H1 (cell line): ENCODE results near the gene ENO2. TPM values are rescaled to one million over a fixed set of nuclear protein-coding genes. Genes with fewer than 3 reads are reported as not detected.

Experiments used
- CTCF ChIA-PET: fragments of 300-600 bp; sonication (Branson Sonifier 250); formaldehyde crosslinking; loops from one replicate; lab custom pipeline; 2021; ENCODE audit not compliant: partially characterized antibody; lab: Charles Lee
- POLR2A ChIA-PET: fragments of 300-600 bp; sonication (Branson Sonifier 250); formaldehyde crosslinking; loops from one replicate; lab custom pipeline; 2021; ENCODE audit warnings: inconsistent platforms; ENCODE audit not compliant: partially characterized antibody; lab: Charles Lee
- DNase-seq, 2 experiments: peaks; one replicate each; pipeline versions ENCODE4 v3.0.0 to v3.0.0-alpha.2; 2010 to 2022; ENCODE audit warnings: low spot score in 2 of 2, low read depth in 1 of 2, mixed read lengths in 1 of 2
- FAIRE-seq: peaks from 2 replicates; lab custom pipeline; 2011; peaks lifted over from hg19 to GRCh38; lab: Jason Lieb, UNC
- H2AFZ ChIP-seq: 2 replicates; pipeline ENCODE4 v1.8.1; 2012; ENCODE audit warnings: low read length, inconsistent platforms
- H2AK5ac ChIP-seq: 2 replicates; pipeline ENCODE4 v1.6.1; 2013; ENCODE audit warnings: low read depth, low read length
- H2BK120ac ChIP-seq: replicated peaks from 2 replicates; pipeline ENCODE3; 2013; ENCODE audit warnings: low read depth, low read length, inconsistent platforms
- H2BK12ac ChIP-seq: 2 replicates; pipeline ENCODE4 v1.6.1; 2013; ENCODE audit warnings: low read depth, low read length
- H2BK15ac ChIP-seq: 2 replicates; pipeline ENCODE4 v1.6.1; 2013; ENCODE audit warnings: low read length
- H2BK20ac ChIP-seq: 2 replicates; pipeline ENCODE4 v1.6.1; 2013; ENCODE audit warnings: low read length
- H2BK5ac ChIP-seq: 2 replicates; pipeline ENCODE4 v1.6.1; 2013; ENCODE audit warnings: low read depth, low read length
- H3K14ac ChIP-seq: 2 replicates; pipeline ENCODE4 v1.6.1; 2013; ENCODE audit warnings: inconsistent platforms; ENCODE audit not compliant: insufficient read length
- H3K18ac ChIP-seq: 2 replicates; pipeline ENCODE4 v1.6.1; 2013; ENCODE audit warnings: low read length; ENCODE audit errors: extremely low read depth
- H3K23ac ChIP-seq: 2 replicates; pipeline ENCODE4 v1.6.1; 2013; ENCODE audit warnings: inconsistent platforms; ENCODE audit not compliant: insufficient read length
- H3K23me2 ChIP-seq: 2 replicates; pipeline ENCODE4 v1.6.1; 2013; ENCODE audit warnings: low read depth, low read length
- H3K27ac ChIP-seq: 2 replicates; pipeline ENCODE4 v1.6.1; 2011; ENCODE audit warnings: low read depth, low read length, inconsistent platforms
- H3K27me3 ChIP-seq, 4 experiments: replicated peaks in 1 of 4; 1 replicate in 1 of 4; 2 replicates in 3 of 4; pipeline versions ENCODE4 v1.6.1 to v1.8.1; 2011 to 2013; ENCODE audit warnings: low read length in 3 of 4, mild to moderate bottlenecking in 3 of 4, inconsistent platforms in 2 of 4, mixed read lengths in 2 of 4, moderate library complexity in 1 of 4; ENCODE audit not compliant: control insufficient read depth in 3 of 4, insufficient read depth in 3 of 4; ENCODE audit errors: extremely low read depth in 1 of 4
- H3K36me3 ChIP-seq, 4 experiments: 2 replicates each; pipeline versions ENCODE4 v1.6.1 to v1.8.1; 2011 to 2013; ENCODE audit warnings: mild to moderate bottlenecking in 4 of 4, low read length in 3 of 4, moderate library complexity in 2 of 4, control low read depth in 1 of 4, inconsistent platforms in 1 of 4; ENCODE audit not compliant: insufficient read depth in 4 of 4, control insufficient read depth in 2 of 4
- H3K4ac ChIP-seq: replicated peaks from 2 replicates; pipeline ENCODE3; 2013; ENCODE audit warnings: low read length, low read depth, mixed read lengths, inconsistent platforms; ENCODE audit not compliant: insufficient read length
- H3K4me1 ChIP-seq, 4 experiments: replicated peaks in 1 of 4; 1 replicate in 1 of 4; 2 replicates in 3 of 4; pipeline versions ENCODE4 v1.6.1 to v1.8.1; 2011 to 2013; ENCODE audit warnings: low read length in 3 of 4, inconsistent platforms in 2 of 4, mixed read lengths in 1 of 4; ENCODE audit not compliant: insufficient read depth in 4 of 4, control insufficient read depth in 3 of 4
- H3K4me2 ChIP-seq, 2 experiments: 2 replicates each; pipeline versions ENCODE4 v1.6.1 to v1.8.1; 2011 to 2013; ENCODE audit warnings: low read depth in 2 of 2, low read length in 2 of 2, control low read depth in 1 of 2, inconsistent platforms in 1 of 2, mild to moderate bottlenecking in 1 of 2; ENCODE audit not compliant: insufficient read depth in 1 of 2
- H3K4me3 ChIP-seq, 4 experiments: fragments of 200-600, 300-600 bp in 1 of 4; sonication (generic), shearing (Covaris generic), sonication (Bioruptor Twin) in 1 of 4; 2 replicates each; pipeline versions ENCODE4 v1.5.1 to v1.8.1; 2011 to 2016; ENCODE audit warnings: low read length in 4 of 4, low read depth in 3 of 4, control low read depth in 2 of 4, inconsistent platforms in 2 of 4, mild to moderate bottlenecking in 2 of 4, mixed read lengths in 1 of 4, moderate library complexity in 1 of 4; ENCODE audit not compliant: insufficient read depth in 2 of 4; ENCODE audit errors: extremely low read depth in 1 of 4
- H3K56ac ChIP-seq: replicated peaks from 2 replicates; pipeline ENCODE3; 2013; ENCODE audit warnings: low read depth, mild to moderate bottlenecking, mixed read lengths, low read length, inconsistent platforms; ENCODE audit not compliant: insufficient read length
- H3K79me1 ChIP-seq: 2 replicates; pipeline ENCODE4 v1.6.1; 2013; ENCODE audit warnings: low read depth, low read length, control low read depth
- H3K79me2 ChIP-seq, 2 experiments: 2 replicates each; pipeline versions ENCODE4 v1.6.1 to v1.8.1; 2012 to 2013; ENCODE audit warnings: low read length in 2 of 2, mild to moderate bottlenecking in 2 of 2, inconsistent platforms in 1 of 2; ENCODE audit not compliant: insufficient read depth in 2 of 2, control insufficient read depth in 1 of 2
- H3K9ac ChIP-seq, 4 experiments: replicated peaks in 1 of 4; 1 replicate in 1 of 4; 2 replicates in 3 of 4; pipeline versions ENCODE4 v1.6.1 to v1.8.1; 2011 to 2013; ENCODE audit warnings: low read depth in 3 of 4, low read length in 3 of 4, control low read depth in 2 of 4, mild to moderate bottlenecking in 2 of 4, moderate library complexity in 2 of 4, inconsistent platforms in 1 of 4; ENCODE audit errors: extremely low read depth in 1 of 4
- H3K9me3 ChIP-seq, 2 experiments: 2 replicates each; pipeline versions ENCODE4 v1.6.1 to v1.8.1; 2012 to 2013; ENCODE audit warnings: mild to moderate bottlenecking in 2 of 2, moderate library complexity in 2 of 2, control low read depth in 1 of 2, inconsistent platforms in 1 of 2, low read depth in 1 of 2, low read length in 1 of 2, mixed read lengths in 1 of 2; ENCODE audit not compliant: insufficient read depth in 2 of 2
- H4K20me1 ChIP-seq, 2 experiments: replicated peaks in 1 of 2; 2 replicates each; pipeline versions ENCODE3 to v1.8.1; 2011 to 2013; ENCODE audit warnings: inconsistent platforms in 2 of 2, low read length in 2 of 2, mild to moderate bottlenecking in 1 of 2; ENCODE audit not compliant: insufficient read depth in 2 of 2, control insufficient read depth in 1 of 2
- H4K5ac ChIP-seq: 2 replicates; pipeline ENCODE4 v1.6.1; 2013; ENCODE audit warnings: low read length, low read depth, mixed read lengths, inconsistent platforms; ENCODE audit not compliant: insufficient read length
- H4K8ac ChIP-seq: 2 replicates; pipeline ENCODE4 v1.8.0; 2013; ENCODE audit warnings: mild to moderate bottlenecking, moderate library complexity, low read length, inconsistent platforms; ENCODE audit not compliant: insufficient read depth; ENCODE audit errors: extremely low read depth
- H4K91ac ChIP-seq: replicated peaks from 2 replicates; pipeline ENCODE3; 2013; ENCODE audit warnings: low read length, mixed read lengths, inconsistent platforms; ENCODE audit not compliant: insufficient read length
- GABPA ChIP-seq: IDR thresholded peaks from 2 replicates; pipeline ENCODE4 v1.6.1; 2011; ENCODE audit warnings: mild to moderate bottlenecking, low read length, moderate library complexity, borderline replicate concordance; ENCODE audit not compliant: insufficient read depth
- MAFK ChIP-seq: IDR thresholded peaks from 2 replicates; pipeline ENCODE4 v1.6.1; 2012; ENCODE audit warnings: low read depth, mild to moderate bottlenecking, improper control_type of control experiment, low read length
- WGBS, 2 experiments: shearing (Covaris generic) in 1 of 2; methylation state at CpG; one replicate each; pipeline versions ENCODE4 v1.1.6 to v1.1.7; 2013 to 2015; ENCODE audit warnings: low lambda C conversion rate in 2 of 2, mixed read lengths in 2 of 2, inconsistent platforms in 1 of 2, low coverage in 1 of 2, missing lambda C conversion rate in 1 of 2; ENCODE audit not compliant: insufficient replicate concordance in 2 of 2, insufficient coverage in 1 of 2, insufficient read length in 1 of 2; ENCODE audit errors: extremely low coverage in 1 of 2, missing lambda C conversion rate in 1 of 2; 5-methylcytosine and 5-hydroxymethylcytosine counted together
- polyA plus RNA-seq, 7 experiments: library from polyadenylated mRNA; depleted of rRNA in 3 of 7; stranded (reverse) in 5 of 7; unstranded in 2 of 7; fragments of >200 nt in 5 of 7; fragments of 200-250 nt in 2 of 7; gene quantifications; 1 replicate in 5 of 7; 2 replicates in 1 of 7; 4 replicates in 1 of 7; pipeline versions ENCODE4 v1.2.1 to v1.2.3, GENCODE V29; 2011 to 2013; ENCODE audit warnings: missing spikeins in 2 of 7, mixed read lengths in 2 of 7
- total RNA-seq: library from RNA; stranded (reverse); fragmentation: NEBNext Ultra II Directional; extraction: Animal tissue kit (Norgen Biotek cat#: 25700); gene quantifications from 2 replicates; pipeline ENCODE4 v1.2.1, GENCODE V29; 2021

ENO2 gene
- total and polyA plus RNA-seq, 2 of the 8 experiments (the other 6 are each of a cell fraction or from before 2014, with no cell fraction given), result 92.4 to 102 TPM

GRCh38 chr12:6957151-6957701 is 42.8 kb downstream of the ENO2 start:
- Histone ChIP-seq H3K23me2 (peaks cover 1% of the 10 kb centered on the region; the same call in 1 of the 2 replicates), H3K23ac (no peak overlapping the region), H3K56ac (no peak overlapping the region), H3K4me2 (no peak overlapping the region), H3K79me1 (no peaks in the 10 kb centered on the region), H4K8ac (no peak overlapping the region), H3K14ac (no peak overlapping the region), H2BK12ac (no peak overlapping the region), H2BK15ac (no peak overlapping the region), H4K91ac (no peak overlapping the region), H3K27ac (no peak overlapping the region), H2BK20ac (no peak overlapping the region), H3K4me3 (no peak overlapping the region), H3K4ac (no peak overlapping the region), H3K9me3 (no peaks in the 10 kb centered on the region), H2BK5ac (no peak overlapping the region; the same call in 1 of the 2 replicates), H2AK5ac (0 out of 2 replicates have a peak overlapping the region, but pooled peaks have one; percentile 24), H3K36me3 (no peaks in the 10 kb centered on the region), H3K9ac (no peak overlapping the region), H3K79me2 (no peaks in the 10 kb centered on the region), H3K27me3 (no peaks in the 10 kb centered on the region), H4K5ac (no peak overlapping the region), H3K4me1 (peaks cover 3 to 25% (median 18%) of the 10 kb centered on the region in 4 experiments), H2AFZ (no peak overlapping the region), H3K18ac (no peak overlapping the region), H2BK120ac (no peak overlapping the region), H4K20me1 (no peaks in the 10 kb centered on the region)
- DNase-seq (no peak), FAIRE-seq (no peak)
- ChIA-PET CTCF (interaction anchor here (0.7 to 12.2 kb wide), 5 partner anchors 11 to 88 kb away, joined by 3 to 277 read pairs (median 4); partner anchors contain the start of genes C12orf57 and RNU7-1), POLR2A (interaction anchor here (30.5 to 44.0 kb wide), 2 partner anchors 12 kb away, joined by 1596 read pairs; partner anchors contain the start of genes ATN1, C12orf57, EMG1 and PHB2)
- WGBS, 2 experiments, result 96% methylated on average over 20 of the region's 20 CpGs; no CpG with 5 or more reads in 1 of the 2 experiments
- no peak for TF ChIP-seq MAFK
- no peak for TF ChIP-seq GABPA
